ENCODE results near the gene RBM34. TPM values are rescaled to one million over a fixed set of nuclear protein-coding genes. Genes with fewer than 3 reads are reported as not detected.

Gene RBM34
- total RNA-seq, 1 experiment from 2014 or later, result 184 TPM

GRCh38 chr1:235142991-235143390 lies 18.1 kb downstream of the RBM34 start:
- H3K4me3 Mint-ChIP-seq (ENCODE audit: unreplicated experiment), result no peak overlapping the region
- H3K9me3 Mint-ChIP-seq (ENCODE audit: unreplicated experiment), result no peaks in the 10 kb centered on the region
- TF ChIP-seq, protein P1, sequence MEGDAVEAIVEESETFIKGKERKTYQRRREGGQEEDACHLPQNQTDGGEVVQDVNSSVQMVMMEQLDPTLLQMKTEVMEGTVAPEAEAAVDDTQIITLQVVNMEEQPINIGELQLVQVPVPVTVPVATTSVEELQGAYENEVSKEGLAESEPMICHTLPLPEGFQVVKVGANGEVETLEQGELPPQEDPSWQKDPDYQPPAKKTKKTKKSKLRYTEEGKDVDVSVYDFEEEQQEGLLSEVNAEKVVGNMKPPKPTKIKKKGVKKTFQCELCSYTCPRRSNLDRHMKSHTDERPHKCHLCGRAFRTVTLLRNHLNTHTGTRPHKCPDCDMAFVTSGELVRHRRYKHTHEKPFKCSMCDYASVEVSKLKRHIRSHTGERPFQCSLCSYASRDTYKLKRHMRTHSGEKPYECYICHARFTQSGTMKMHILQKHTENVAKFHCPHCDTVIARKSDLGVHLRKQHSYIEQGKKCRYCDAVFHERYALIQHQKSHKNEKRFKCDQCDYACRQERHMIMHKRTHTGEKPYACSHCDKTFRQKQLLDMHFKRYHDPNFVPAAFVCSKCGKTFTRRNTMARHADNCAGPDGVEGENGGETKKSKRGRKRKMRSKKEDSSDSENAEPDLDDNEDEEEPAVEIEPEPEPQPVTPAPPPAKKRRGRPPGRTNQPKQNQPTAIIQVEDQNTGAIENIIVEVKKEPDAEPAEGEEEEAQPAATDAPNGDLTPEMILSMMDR (IDR thresholded peaks at IDR 0.05; ENCODE audit: unreplicated experiment), result no peak
- BruUV-seq (replicated peaks), result no TSS peak
- H3K36me3 Mint-ChIP-seq (ENCODE audit: insufficient read depth, unreplicated experiment), result peaks cover 84% of the 10 kb centered on the region
- ChIA-PET POLR2A (interaction anchor here (1.5 to 2.2 kb wide), 4 partner anchors 10 to 16 kb away, joined by 5 to 6 read pairs (median 6); partner anchors contain the start of gene TOMM20), CTCF (interaction anchor here (1.7 kb wide), 1 partner anchor 39 kb away, joined by 7 read pairs; no protein-coding TSS in a partner anchor)
- intact Hi-C loops (cut with micrococcal nuclease), result no loop called here
- H3K4me1 Mint-ChIP-seq (ENCODE audit: insufficient read depth, unreplicated experiment), result no peaks in the 10 kb centered on the region
- DNase-seq (ENCODE audit: unreplicated experiment), result no peak
- no peaks in the 10 kb centered on the region for H3K27me3 Mint-ChIP-seq (ENCODE audit: insufficient read depth, unreplicated experiment)
- no peak overlapping the region for H3K27ac Mint-ChIP-seq (ENCODE audit: low read depth, unreplicated experiment)

DNA sequence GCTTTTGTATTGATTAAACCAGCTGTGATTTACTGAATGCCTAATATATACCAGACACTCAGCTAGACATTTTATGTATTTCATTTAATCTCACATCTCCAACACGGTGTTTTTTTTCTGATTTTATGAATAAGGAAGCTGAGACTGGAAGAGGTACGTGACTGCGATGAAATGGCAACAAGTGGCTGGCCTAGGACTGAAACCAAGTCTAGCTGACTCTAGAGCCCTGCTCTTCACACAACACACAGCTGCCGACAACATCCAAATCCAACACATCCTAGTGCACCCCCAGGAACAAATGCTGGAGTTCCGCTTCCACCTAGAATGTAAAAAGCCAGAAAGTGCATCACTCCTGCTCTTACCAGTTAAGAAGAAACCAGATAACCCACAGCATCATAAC lies 21.7 kb downstream of the RBM34 start:
- CTCF ChIA-PET, result interaction anchor here (1.5 to 2.3 kb wide), 4 partner anchors 16 to 652 kb away, joined by 5 to 7 read pairs (median 6); partner anchors contain the start of gene B3GALNT2
- no peaks in the 10 kb centered on the region for H3K4me1 Mint-ChIP-seq (ENCODE audit: insufficient read depth, unreplicated experiment)
- peaks cover 88% of the 10 kb centered on the region for H3K36me3 Mint-ChIP-seq (ENCODE audit: insufficient read depth, unreplicated experiment)
- H3K9me3 Mint-ChIP-seq (ENCODE audit: unreplicated experiment), result no peaks in the 10 kb centered on the region
- no peak overlapping the region for H3K27ac Mint-ChIP-seq (ENCODE audit: low read depth, unreplicated experiment)
- no peak overlapping the region for H3K4me3 Mint-ChIP-seq (ENCODE audit: unreplicated experiment)
- no peaks in the 10 kb centered on the region for H3K27me3 Mint-ChIP-seq (ENCODE audit: insufficient read depth, unreplicated experiment)
- no peak for DNase-seq (ENCODE audit: unreplicated experiment)
- POLR2A ChIA-PET, result interaction anchor here (0.6 to 2.5 kb wide), 7 partner anchors 9 to 1830 kb away, joined by 3 to 25 read pairs (median 4); partner anchors contain the start of genes RBM34 and TOMM20
- TF ChIP-seq, protein P1 (IDR thresholded peaks at IDR 0.05; ENCODE audit: unreplicated experiment), result no peak
- BruUV-seq (replicated peaks), result no TSS peak
- intact Hi-C loops (cut with micrococcal nuclease), result no loop called here

- Mint-ChIP-seq H3K27ac (ENCODE audit: low read depth, unreplicated experiment) (no peak overlapping the region), H3K4me1 (ENCODE audit: insufficient read depth, unreplicated experiment) (no peaks in the 10 kb centered on the region), H3K36me3 (ENCODE audit: insufficient read depth, unreplicated experiment) (peaks cover 88% of the 10 kb centered on the region), H3K27me3 (ENCODE audit: insufficient read depth, unreplicated experiment) (no peaks in the 10 kb centered on the region), H3K9me3 (ENCODE audit: unreplicated experiment) (no peaks in the 10 kb centered on the region), H3K4me3 (ENCODE audit: unreplicated experiment) (no peak overlapping the region)
- ChIA-PET POLR2A (interaction anchor here (0.5 to 2.5 kb wide), 8 partner anchors 9 to 1830 kb away, joined by 3 to 25 read pairs (median 4); partner anchors contain the start of genes RBM34 and TOMM20), CTCF (interaction anchor here (1.5 to 1.8 kb wide), 3 partner anchors 17 to 366 kb away, joined by 5 to 6 read pairs (median 5); partner anchors contain the start of gene B3GALNT2)
- no peak for DNase-seq (ENCODE audit: unreplicated experiment)
- TF ChIP-seq, protein P1 (IDR thresholded peaks at IDR 0.05; ENCODE audit: unreplicated experiment), result no peak
- intact Hi-C loops (cut with micrococcal nuclease), result no loop called here
- BruUV-seq (replicated peaks), result no TSS peak
Observed at GRCh38 chr1:235138821-235139220, 22.2 kb downstream of the RBM34 start.

DNA sequence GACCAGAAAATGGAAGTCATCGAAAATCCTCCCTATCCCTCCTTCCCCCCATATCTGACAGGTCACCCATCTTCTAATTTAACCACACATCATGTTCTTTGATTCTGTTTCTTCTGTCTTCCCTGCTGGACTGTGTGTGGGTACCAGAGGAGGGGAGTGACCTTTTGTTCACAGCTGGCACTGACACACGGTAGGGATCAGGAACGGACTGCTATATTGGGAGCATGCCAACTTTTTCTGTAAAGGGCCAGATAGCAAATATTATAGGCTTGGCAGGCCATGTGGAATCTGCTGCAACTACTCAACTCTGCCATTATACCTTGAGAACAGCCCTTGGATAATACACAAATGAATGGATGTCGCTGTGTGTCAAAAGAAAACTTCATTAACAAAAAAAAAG lies 24.9 kb downstream of the RBM34 start:
- TF ChIP-seq, protein P1 (IDR thresholded peaks at IDR 0.05; ENCODE audit: unreplicated experiment), result no peak
- DNase-seq (ENCODE audit: unreplicated experiment), result no peak
- H3K4me3 Mint-ChIP-seq (ENCODE audit: unreplicated experiment), result no peak overlapping the region
- no TSS peak for BruUV-seq (replicated peaks)
- no peaks in the 10 kb centered on the region for H3K9me3 Mint-ChIP-seq (ENCODE audit: unreplicated experiment)
- peaks cover 89% of the 10 kb centered on the region for H3K36me3 Mint-ChIP-seq (ENCODE audit: insufficient read depth, unreplicated experiment)
- H3K4me1 Mint-ChIP-seq (ENCODE audit: insufficient read depth, unreplicated experiment), result no peaks in the 10 kb centered on the region
- POLR2A ChIA-PET, result interaction anchor here (0.7 to 4.4 kb wide), 5 partner anchors 9 to 528 kb away, joined by 3 to 17 read pairs (median 3); partner anchors contain the start of gene RBM34
- intact Hi-C loops (cut with micrococcal nuclease), result no loop called here
- CTCF ChIA-PET, result interaction anchor here (1.3 kb wide), 1 partner anchor 21 kb away, joined by 6 read pairs; no protein-coding TSS in a partner anchor
- H3K27ac Mint-ChIP-seq (ENCODE audit: low read depth, unreplicated experiment), result no peak overlapping the region
- no peaks in the 10 kb centered on the region for H3K27me3 Mint-ChIP-seq (ENCODE audit: insufficient read depth, unreplicated experiment)
